ENCODE data around the gene TRIM72. TPM values are rescaled to one million over a fixed set of nuclear protein-coding genes. Genes with fewer than 3 reads are reported as not detected.

The TRIM72 gene
- total RNA-seq, 1 donor from 2014 or later: 0.17 TPM

DNA sequence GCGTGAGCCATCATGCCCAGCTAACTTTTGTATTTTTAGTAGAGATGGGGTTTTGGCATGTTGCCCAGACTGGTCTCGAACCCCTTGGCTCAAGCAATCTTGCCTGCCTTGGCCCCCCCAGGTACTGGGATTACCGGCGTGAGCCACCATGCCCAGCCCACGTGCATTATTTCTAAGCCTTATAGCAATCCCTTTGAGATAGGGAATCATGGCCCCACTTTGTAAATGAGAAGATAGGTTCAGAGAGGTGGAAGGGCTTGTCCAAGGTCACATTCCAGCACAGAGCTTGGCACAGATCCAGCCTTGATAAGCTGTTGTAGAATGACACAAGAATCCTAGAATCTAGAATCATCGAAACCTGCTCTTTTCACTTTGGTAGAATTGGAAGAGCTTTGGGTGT, 7.1 kb upstream of the TRIM72 start:
- H3K4me1 ChIP-seq: peaks cover 1% of the 10 kb centered on the region
- H3K36me3 ChIP-seq: no peaks in the 10 kb centered on the region
- H3K27me3 ChIP-seq: no peaks in the 10 kb centered on the region
- ATAC-seq: no peak
- H3K27ac ChIP-seq: no peak overlapping the region
- no peaks in the 10 kb centered on the region for H3K9me3 ChIP-seq
- TF ChIP-seq, protein P1, sequence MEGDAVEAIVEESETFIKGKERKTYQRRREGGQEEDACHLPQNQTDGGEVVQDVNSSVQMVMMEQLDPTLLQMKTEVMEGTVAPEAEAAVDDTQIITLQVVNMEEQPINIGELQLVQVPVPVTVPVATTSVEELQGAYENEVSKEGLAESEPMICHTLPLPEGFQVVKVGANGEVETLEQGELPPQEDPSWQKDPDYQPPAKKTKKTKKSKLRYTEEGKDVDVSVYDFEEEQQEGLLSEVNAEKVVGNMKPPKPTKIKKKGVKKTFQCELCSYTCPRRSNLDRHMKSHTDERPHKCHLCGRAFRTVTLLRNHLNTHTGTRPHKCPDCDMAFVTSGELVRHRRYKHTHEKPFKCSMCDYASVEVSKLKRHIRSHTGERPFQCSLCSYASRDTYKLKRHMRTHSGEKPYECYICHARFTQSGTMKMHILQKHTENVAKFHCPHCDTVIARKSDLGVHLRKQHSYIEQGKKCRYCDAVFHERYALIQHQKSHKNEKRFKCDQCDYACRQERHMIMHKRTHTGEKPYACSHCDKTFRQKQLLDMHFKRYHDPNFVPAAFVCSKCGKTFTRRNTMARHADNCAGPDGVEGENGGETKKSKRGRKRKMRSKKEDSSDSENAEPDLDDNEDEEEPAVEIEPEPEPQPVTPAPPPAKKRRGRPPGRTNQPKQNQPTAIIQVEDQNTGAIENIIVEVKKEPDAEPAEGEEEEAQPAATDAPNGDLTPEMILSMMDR (IDR thresholded peaks at IDR 0.05): no peak
- DNase-seq: no peak
- H3K4me3 ChIP-seq: no peak overlapping the region
- intact Hi-C loops (cut with DNase I): loop anchor here (10.0 kb wide), 1 partner anchor 48 kb away; the partner anchor contains the start of gene ITGAM

GRCh38 chr16:31213342-31213741, 577 bp upstream of the TRIM72 start:
- intact Hi-C loops (cut with DNase I): no loop called here
- no peak for DNase-seq
- Histone ChIP-seq H3K4me1 (peaks cover 24% of the 10 kb centered on the region), H3K36me3 (no peaks in the 10 kb centered on the region), H3K9me3 (no peaks in the 10 kb centered on the region), H3K27me3 (peaks cover 38% of the 10 kb centered on the region), H3K4me3 (no peak overlapping the region), H3K27ac (no peak overlapping the region)
- ATAC-seq: no peak
- TF ChIP-seq, protein P1 (IDR thresholded peaks at IDR 0.05): no peak

DNA sequence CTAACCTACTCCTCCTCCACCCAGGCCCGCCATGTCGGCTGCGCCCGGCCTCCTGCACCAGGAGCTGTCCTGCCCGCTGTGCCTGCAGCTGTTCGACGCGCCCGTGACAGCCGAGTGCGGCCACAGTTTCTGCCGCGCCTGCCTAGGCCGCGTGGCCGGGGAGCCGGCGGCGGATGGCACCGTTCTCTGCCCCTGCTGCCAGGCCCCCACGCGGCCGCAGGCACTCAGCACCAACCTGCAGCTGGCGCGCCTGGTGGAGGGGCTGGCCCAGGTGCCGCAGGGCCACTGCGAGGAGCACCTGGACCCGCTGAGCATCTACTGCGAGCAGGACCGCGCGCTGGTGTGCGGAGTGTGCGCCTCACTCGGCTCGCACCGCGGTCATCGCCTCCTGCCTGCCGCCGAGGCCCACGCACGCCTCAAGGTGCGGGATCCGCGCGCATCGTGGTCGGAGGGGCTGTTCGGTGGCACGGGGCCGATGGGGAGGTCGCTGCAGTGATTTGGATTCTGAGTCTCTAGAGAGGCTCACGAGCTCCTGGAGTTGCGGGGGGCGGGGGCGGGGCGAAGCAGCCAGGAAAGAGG, 878 bp downstream of the TRIM72 start:
- H3K4me1 ChIP-seq: peaks cover 24% of the 10 kb centered on the region
- intact Hi-C loops (cut with DNase I): no loop called here
- no peaks in the 10 kb centered on the region for H3K9me3 ChIP-seq
- no peaks in the 10 kb centered on the region for H3K36me3 ChIP-seq
- ATAC-seq (peak; percentile 8), DNase-seq (no peak)
- no peak overlapping the region for H3K27ac ChIP-seq
- peak overlapping the region; percentile 52 for H3K4me3 ChIP-seq
- peaks cover 47% of the 10 kb centered on the region for H3K27me3 ChIP-seq
- TF ChIP-seq, protein P1 (IDR thresholded peaks at IDR 0.05): no peak

DNA sequence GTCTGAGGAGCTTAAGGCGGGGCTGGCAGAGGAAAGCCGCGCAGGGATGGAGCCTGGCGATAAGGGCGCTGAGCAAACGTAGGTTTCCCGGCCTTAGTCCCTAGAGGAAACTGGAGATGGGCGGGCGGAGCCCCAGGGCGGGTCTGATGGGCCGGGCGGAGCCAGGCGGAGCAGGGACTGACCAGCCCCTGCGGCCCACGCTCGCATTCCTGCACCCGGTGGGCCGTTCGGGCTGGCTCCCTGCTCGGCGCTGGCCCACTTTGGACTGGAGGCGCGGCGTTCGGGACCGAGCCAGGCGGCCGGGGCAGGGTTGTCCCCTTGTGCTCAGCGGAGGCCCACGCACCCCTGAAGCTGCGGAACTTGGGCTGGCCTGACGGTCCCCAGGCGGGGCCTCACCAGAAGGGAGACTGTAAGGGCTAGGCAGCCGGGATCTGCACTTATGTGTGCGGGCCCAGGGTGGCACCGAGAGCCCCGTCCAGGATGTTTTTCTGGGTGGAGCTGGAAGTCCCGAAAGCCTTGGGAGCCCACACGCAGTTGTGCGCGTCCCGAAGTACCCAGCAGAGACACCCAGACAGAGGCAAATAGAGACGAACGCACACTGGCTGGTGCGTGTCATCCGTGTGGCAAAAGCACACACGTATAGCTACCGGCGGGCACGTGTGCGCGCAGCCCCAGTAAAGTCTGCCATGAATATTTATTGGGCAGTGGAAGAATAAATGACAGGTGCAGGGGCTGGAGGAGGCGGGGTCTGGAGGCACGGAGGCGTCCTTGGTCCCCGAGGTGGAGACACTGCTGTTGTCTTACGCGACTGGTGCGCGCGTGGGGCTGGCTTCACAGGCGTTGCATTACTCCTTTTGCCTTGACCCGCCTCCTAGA, 1.6 kb downstream of the TRIM72 start:
- Histone ChIP-seq H3K4me3 (peak overlapping the region; percentile 52), H3K36me3 (no peaks in the 10 kb centered on the region), H3K27ac (no peak overlapping the region), H3K4me1 (peaks cover 24% of the 10 kb centered on the region), H3K27me3 (peaks cover 54% of the 10 kb centered on the region), H3K9me3 (no peaks in the 10 kb centered on the region)
- TF ChIP-seq, protein P1 (IDR thresholded peaks at IDR 0.05): no peak
- ATAC-seq (peak; percentile 89), DNase-seq (peak; percentile 82)
- intact Hi-C loops (cut with DNase I): no loop called here

GRCh38 chr16:31216422-31217135, 2.7 kb downstream of the TRIM72 start, which contains the start of gene PYDC1:
PYDC1 (minus strand) TSS chr16:31217135; CDS start chr16:31217028, 107 bp downstream.
- peak within 1 kb of the TSS; percentile 52 for H3K4me3 ChIP-seq
- no peak within 1 kb of the TSS for H3K27ac ChIP-seq
- no peaks in the 10 kb centered on the region for H3K36me3 ChIP-seq
- H3K27me3 ChIP-seq: peaks cover 58% of the 10 kb centered on the region
- ATAC-seq (no peak), DNase-seq (no peak)
- peaks cover 24% of the 10 kb centered on the region for H3K4me1 ChIP-seq
- intact Hi-C loops (cut with DNase I): no loop called here
- H3K9me3 ChIP-seq: no peaks in the 10 kb centered on the region
- TF ChIP-seq, protein P1 (IDR thresholded peaks at IDR 0.05): no peak
